OCI-LY3 (cell line): ENCODE data around the gene ALKBH2.

ENCODE experiments used
- H2AFZ ChIP-seq: fragments of 200-600, 300-600 bp; shearing (Covaris generic); 2 replicates; pipeline ENCODE4 v1.6.0; 2014; ENCODE audit warnings: antibody characterized with exemption, low read depth, low read length
- H3K27ac ChIP-seq: fragments of 200-600, 300-600 bp; sonication (generic); 2 replicates; pipeline ENCODE4 v1.5.1; 2014; ENCODE audit warnings: mild to moderate bottlenecking, low read length, moderate library complexity, mixed read lengths
- H3K27me3 ChIP-seq: fragments of 200-600, 300-600 bp; sonication (generic); 2 replicates; pipeline ENCODE4 v1.6.1; 2014; ENCODE audit warnings: low read depth, low read length, mixed read lengths
- H3K36me3 ChIP-seq: fragments of 200-600, 300-600 bp; sonication (generic); replicated peaks from 2 replicates; pipeline ENCODE3; 2014; ENCODE audit warnings: low read depth, low read length, mixed read lengths
- H3K4me1 ChIP-seq: fragments of 300-600, 200-600 bp; sonication (generic); 2 replicates; pipeline ENCODE4 v1.6.1; 2014; ENCODE audit warnings: low read length, mixed read lengths
- H3K4me2 ChIP-seq: fragments of 200-600, 300-600 bp; sonication (generic); 2 replicates; pipeline ENCODE4 v1.6.1; 2014; ENCODE audit warnings: low read length, mixed read lengths
- H3K4me3 ChIP-seq: fragments of 300-600, 200-600 bp; sonication (generic); 2 replicates; pipeline ENCODE4 v1.5.1; 2014; ENCODE audit warnings: antibody characterized with exemption, mild to moderate bottlenecking, low read length, moderate library complexity
- H3K79me2 ChIP-seq: fragments of 300-600, 200-600 bp; shearing (Covaris generic); 2 replicates; pipeline ENCODE4 v1.6.1; 2014; ENCODE audit warnings: mild to moderate bottlenecking, low read length, mixed read lengths
- H3K9ac ChIP-seq: fragments of 300-600, 200-600 bp; shearing (Covaris generic); 2 replicates; pipeline ENCODE4 v1.6.0; 2014; ENCODE audit warnings: mild to moderate bottlenecking, low read length, moderate library complexity
- H3K9me3 ChIP-seq: fragments of 200-600, 300-600 bp; shearing (Covaris generic); 2 replicates; pipeline ENCODE4 v1.6.1; 2014; ENCODE audit warnings: low read length, mixed read lengths; ENCODE audit not compliant: insufficient read depth
- H4K20me1 ChIP-seq: fragments of 200-600, 300-600 bp; sonication (generic); 2 replicates; pipeline ENCODE4 v1.6.1; 2016; ENCODE audit warnings: low read length, mixed read lengths; ENCODE audit not compliant: insufficient read depth
- EZH2phosphoT487 ChIP-seq: fragments of 200-600 bp; shearing (Covaris generic); IDR thresholded peaks from 2 replicates; pipeline ENCODE4 v1.6.1; 2018; ENCODE audit warnings: antibody characterized with exemption, mixed run types, low read depth
- TF ChIP-seq, protein P1 (sequence below): fragments of 200-600, 300-600 bp; sonication (generic); IDR thresholded peaks from 2 replicates; pipeline ENCODE4 v1.5.1; 2014; ENCODE audit warnings: antibody characterized with exemption, low read length, low read depth

ALKBH2 gene

DNA sequence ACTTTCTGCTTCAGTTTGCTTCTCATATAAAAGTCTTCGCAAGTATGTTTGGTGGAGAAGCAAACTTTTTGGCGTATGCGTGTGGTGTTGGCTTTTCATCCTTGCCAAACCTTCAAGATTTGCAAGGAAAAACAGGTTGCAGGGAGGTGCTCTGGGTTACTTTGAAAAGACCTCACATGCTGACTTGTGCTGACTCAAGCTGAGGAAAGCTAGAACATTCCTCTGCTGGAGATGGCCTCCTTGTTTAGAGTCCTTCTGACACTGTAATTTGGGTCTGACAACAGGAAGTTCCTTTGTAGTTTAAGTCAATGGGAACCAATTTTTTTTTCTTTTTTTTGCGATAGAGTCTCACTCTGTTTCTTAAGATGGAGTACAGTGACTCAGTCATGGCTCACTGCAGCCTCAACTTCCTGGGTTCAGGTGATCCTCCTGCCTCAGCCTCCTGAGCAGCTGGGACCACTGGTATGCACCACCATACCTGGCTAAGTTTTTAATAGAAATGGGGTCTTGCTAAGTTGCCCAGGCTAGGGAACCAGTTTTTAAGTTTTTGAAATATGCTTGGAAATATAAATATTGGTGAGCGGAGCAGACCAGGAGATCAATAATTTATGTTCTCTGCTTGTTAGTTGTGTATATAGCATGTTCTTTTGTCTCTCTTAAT, 20.5 kb upstream of the ALKBH2 start:
- Histone ChIP-seq H3K4me1 (no peaks in the 10 kb centered on the region), H3K27ac (no peak overlapping the region), H3K27me3 (no peaks in the 10 kb centered on the region), H3K4me3 (no peak overlapping the region), H3K9ac (no peak overlapping the region), H3K79me2 (no peaks in the 10 kb centered on the region), H2AFZ (no peak overlapping the region), H3K9me3 (no peaks in the 10 kb centered on the region), H4K20me1 (no peaks in the 10 kb centered on the region), H3K4me2 (no peak overlapping the region), H3K36me3 (peaks cover 4% of the 10 kb centered on the region)
- TF ChIP-seq EZH2phosphoT487: no peak
- TF ChIP-seq, protein P1, sequence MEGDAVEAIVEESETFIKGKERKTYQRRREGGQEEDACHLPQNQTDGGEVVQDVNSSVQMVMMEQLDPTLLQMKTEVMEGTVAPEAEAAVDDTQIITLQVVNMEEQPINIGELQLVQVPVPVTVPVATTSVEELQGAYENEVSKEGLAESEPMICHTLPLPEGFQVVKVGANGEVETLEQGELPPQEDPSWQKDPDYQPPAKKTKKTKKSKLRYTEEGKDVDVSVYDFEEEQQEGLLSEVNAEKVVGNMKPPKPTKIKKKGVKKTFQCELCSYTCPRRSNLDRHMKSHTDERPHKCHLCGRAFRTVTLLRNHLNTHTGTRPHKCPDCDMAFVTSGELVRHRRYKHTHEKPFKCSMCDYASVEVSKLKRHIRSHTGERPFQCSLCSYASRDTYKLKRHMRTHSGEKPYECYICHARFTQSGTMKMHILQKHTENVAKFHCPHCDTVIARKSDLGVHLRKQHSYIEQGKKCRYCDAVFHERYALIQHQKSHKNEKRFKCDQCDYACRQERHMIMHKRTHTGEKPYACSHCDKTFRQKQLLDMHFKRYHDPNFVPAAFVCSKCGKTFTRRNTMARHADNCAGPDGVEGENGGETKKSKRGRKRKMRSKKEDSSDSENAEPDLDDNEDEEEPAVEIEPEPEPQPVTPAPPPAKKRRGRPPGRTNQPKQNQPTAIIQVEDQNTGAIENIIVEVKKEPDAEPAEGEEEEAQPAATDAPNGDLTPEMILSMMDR: no peak

DNA sequence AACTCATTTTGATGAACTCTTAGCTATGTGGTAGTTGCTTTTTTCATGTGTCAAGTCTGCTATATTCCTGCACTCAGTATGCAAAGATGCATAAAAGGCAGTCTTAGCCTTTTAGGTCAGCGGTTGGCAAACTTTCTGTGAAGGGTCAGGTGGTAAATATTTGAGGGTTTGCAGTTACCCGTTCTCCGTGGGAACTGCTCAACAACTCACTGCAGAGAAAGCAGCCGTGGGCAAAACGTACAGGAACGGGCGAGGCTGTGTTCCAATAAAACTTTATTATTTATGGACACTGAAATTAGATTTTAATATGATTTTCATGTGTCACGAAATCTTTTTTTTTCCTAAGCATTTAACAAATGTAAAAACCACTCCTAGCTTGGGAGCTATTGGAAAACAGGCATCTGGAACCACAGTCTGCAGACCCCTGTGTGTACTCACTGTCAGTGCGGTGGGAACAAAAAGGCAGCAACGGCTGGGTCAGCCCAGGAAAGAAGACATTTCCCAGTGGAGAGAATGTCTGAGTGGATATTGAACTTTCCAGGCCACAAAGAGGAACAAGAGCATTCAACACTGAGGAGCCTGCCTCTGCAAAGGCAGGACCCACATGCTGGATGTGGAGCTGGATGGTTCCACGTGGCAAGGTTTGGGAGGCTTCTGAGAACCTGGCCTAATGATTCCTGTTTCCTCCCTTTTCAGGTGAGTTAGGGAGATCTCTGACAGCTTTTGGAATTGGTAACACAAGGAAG, 19.6 kb upstream of the ALKBH2 start:
- Histone ChIP-seq H2AFZ (no peak overlapping the region), H3K4me1 (no peaks in the 10 kb centered on the region), H3K4me2 (no peak overlapping the region), H3K4me3 (no peak overlapping the region), H3K27me3 (no peaks in the 10 kb centered on the region), H3K9ac (no peak overlapping the region), H3K36me3 (peaks cover 8% of the 10 kb centered on the region), H3K27ac (no peak overlapping the region), H4K20me1 (no peaks in the 10 kb centered on the region), H3K9me3 (no peaks in the 10 kb centered on the region), H3K79me2 (no peaks in the 10 kb centered on the region)
- TF ChIP-seq EZH2phosphoT487: no peak
- TF ChIP-seq, protein P1: no peak

DNA sequence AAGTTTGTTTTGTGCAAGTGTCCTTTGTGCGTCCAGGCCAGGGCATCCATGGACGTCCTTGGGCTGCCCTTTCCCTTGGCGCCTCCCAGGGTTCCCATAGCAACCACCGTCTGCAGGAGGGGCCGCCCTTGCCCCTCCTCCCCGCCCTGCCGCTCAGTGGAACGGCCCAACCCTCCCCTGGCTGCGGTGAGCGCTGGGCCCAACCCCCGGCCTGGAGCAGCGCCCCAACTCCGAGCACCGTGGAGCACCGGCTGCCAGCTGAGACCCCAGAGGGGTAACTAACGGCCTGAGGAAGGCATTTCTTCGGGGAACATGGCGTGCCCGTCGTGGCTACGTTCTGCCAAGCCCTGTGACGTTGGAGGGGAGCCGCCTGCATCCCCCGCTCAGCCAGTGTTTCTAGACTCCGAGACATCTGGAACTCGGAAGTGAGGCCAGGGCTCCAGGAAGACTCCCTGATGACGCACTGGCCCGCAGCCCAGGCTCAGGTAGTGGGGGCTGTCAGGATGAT, 17.8 kb upstream of the ALKBH2 start:
- no peaks in the 10 kb centered on the region for H4K20me1 ChIP-seq
- no peaks in the 10 kb centered on the region for H3K4me1 ChIP-seq
- peaks cover 16% of the 10 kb centered on the region for H3K36me3 ChIP-seq
- no peak for TF ChIP-seq EZH2phosphoT487
- TF ChIP-seq, protein P1: no peak
- H3K27ac ChIP-seq: no peak overlapping the region
- H3K4me3 ChIP-seq: no peak overlapping the region
- no peak overlapping the region for H3K9ac ChIP-seq
- H3K27me3 ChIP-seq: no peaks in the 10 kb centered on the region
- H2AFZ ChIP-seq: no peak overlapping the region
- H3K79me2 ChIP-seq: no peaks in the 10 kb centered on the region
- H3K9me3 ChIP-seq: no peaks in the 10 kb centered on the region
- no peak overlapping the region for H3K4me2 ChIP-seq

DNA sequence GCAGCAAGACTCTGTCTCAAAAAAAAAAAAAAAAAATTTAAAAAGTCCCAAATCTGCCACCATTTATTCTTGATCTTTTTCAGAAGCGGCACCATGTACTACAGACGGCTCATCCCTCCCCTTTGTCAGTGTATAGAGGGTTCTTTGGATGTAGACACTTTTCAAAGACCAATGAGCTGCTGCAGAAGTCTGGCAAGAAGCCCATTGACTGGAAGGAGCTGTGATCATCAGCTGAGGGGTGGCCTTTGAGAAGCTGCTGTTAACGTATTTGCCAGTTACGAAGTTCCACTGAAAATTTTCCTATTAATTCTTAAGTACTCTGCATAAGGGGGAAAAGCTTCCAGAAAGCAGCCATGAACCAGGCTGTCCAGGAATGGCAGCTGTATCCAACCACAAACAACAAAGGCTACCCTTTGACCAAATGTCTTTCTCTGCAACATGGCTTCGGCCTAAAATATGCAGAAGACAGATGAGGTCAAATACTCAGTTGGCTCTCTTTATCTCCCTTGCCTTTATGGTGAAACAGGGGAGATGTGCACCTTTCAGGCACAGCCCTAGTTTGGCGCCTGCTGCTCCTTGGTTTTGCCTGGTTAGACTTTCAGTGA, 16.6 kb upstream of the ALKBH2 start:
- H3K4me2 ChIP-seq: no peak overlapping the region
- H3K27me3 ChIP-seq: no peaks in the 10 kb centered on the region
- H3K36me3 ChIP-seq: peaks cover 26% of the 10 kb centered on the region
- H2AFZ ChIP-seq: no peak overlapping the region
- no peaks in the 10 kb centered on the region for H3K4me1 ChIP-seq
- no peak overlapping the region for H3K4me3 ChIP-seq
- H3K9ac ChIP-seq: no peak overlapping the region
- H3K79me2 ChIP-seq: no peaks in the 10 kb centered on the region
- peaks cover 4% of the 10 kb centered on the region; the same call in 1 of the 2 replicates for H4K20me1 ChIP-seq
- H3K9me3 ChIP-seq: no peaks in the 10 kb centered on the region
- TF ChIP-seq, protein P1: no peak
- TF ChIP-seq EZH2phosphoT487: no peak
- no peak overlapping the region for H3K27ac ChIP-seq
